Stimulated activated CD4-positive, alpha-beta T cell treated with anti-CD3 and anti-CD28 coated beads, Interleukin-2, amount 100 ng/mL, for 24 hours (primary cell): ENCODE results near the gene RPS23.
A peak's percentile ranks its signal among the peaks of the same experiment; 100 is the strongest.
"Not testable (repeated sequence)": the region's sequence is repeated elsewhere in the genome, so short reads cannot be mapped to it uniquely, and the experiment has no call there.

Experiments
- DNase-seq, 2 donors: peaks; one replicate each; pipeline ENCODE4 v3.0.0-alpha.2; 2020

The RPS23 gene

GRCh38 chr5:82287625-82288024, 9.5 kb upstream of the RPS23 start:
- DNase-seq: no peak

- no peak for DNase-seq
These were observed 7.1 kb upstream of the RPS23 start for GRCh38 chr5:82285206-82285605.

GRCh38 chr5:82283893-82284292, 5.7 kb upstream of the RPS23 start:
- no peak for DNase-seq

GRCh38 chr5:82278711-82279370, 687 bp upstream of the RPS23 start:
- no peak for DNase-seq

- DNase-seq: peak; percentile 11 to 32
These were observed 554 bp downstream of the RPS23 start for GRCh38 chr5:82277613-82277986.

GRCh38 chr5:82276800-82277612, 1.1 kb downstream of the RPS23 start:
- DNase-seq: peak in 1 of 2 donors; percentile 18

GRCh38 chr5:82275216-82275664, 2.9 kb downstream of the RPS23 start:
- no peak for DNase-seq

- DNase-seq: peak; percentile 29 to 35
These were observed 3.6 kb downstream of the RPS23 start for GRCh38 chr5:82274343-82275211.

GRCh38 chr5:82273426-82273825, 4.7 kb downstream of the RPS23 start:
- DNase-seq: not testable (repeated sequence)

- DNase-seq: peak; percentile 21 to 32
These were observed 5.4 kb downstream of the RPS23 start for GRCh38 chr5:82272571-82273356.

- DNase-seq: not testable (repeated sequence)
These were observed 8.8 kb downstream of the RPS23 start for GRCh38 chr5:82269363-82269762.

- DNase-seq: not testable (repeated sequence)
These were observed 10.7 kb downstream of the RPS23 start for GRCh38 chr5:82267297-82267933.

- no peak for DNase-seq
These were observed 13.1 kb downstream of the RPS23 start for GRCh38 chr5:82265047-82265446.

- DNase-seq: no peak
These were observed 18.9 kb downstream of the RPS23 start for GRCh38 chr5:82259172-82259800.

GRCh38 chr5:82257729-82258128, 20.4 kb downstream of the RPS23 start:
- no peak for DNase-seq

- no peak for DNase-seq
These were observed 20.9 kb downstream of the RPS23 start for GRCh38 chr5:82257247-82257646.

- no peak for DNase-seq
These were observed 22.3 kb downstream of the RPS23 start for GRCh38 chr5:82255844-82256243.

GRCh38 chr5:82252744-82253143, 25.4 kb downstream of the RPS23 start:
- DNase-seq: no peak

GRCh38 chr5:82246960-82247574, 31.1 kb downstream of the RPS23 start:
- no peak for DNase-seq

- no peak for DNase-seq
These were observed 33.1 kb downstream of the RPS23 start for GRCh38 chr5:82244854-82245635.
